NCI-H1105 treated with DMSO at 0.1 percent for 48 hours (cell line): ENCODE measurements around the gene PON1.

Source experiments
- DNase-seq: peaks from one replicate; lab custom pipeline; 2025; lab: John Stamatoyannopoulos, UW

The PON1 gene

DNA sequence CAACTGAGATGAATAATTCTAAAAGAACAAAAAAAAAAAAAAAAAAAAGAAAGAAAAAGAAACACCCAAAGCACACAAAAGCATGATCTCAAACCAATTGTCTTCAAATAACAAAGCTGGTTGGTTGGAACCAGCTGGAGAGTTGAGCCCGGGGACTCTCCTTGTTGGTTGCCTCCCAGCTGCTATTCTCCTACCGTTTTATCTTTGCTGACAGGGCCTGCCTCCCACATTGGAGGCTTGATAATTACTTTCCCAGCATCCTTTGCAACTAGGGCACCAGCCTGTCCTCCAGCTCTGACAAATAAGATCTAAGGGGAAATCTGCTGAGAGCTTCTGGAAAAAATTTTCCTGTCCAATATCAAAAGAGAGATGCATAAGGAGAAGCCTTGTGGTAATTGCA, 6.8 kb downstream of the PON1 start:
- DNase-seq, result no peak

DNA sequence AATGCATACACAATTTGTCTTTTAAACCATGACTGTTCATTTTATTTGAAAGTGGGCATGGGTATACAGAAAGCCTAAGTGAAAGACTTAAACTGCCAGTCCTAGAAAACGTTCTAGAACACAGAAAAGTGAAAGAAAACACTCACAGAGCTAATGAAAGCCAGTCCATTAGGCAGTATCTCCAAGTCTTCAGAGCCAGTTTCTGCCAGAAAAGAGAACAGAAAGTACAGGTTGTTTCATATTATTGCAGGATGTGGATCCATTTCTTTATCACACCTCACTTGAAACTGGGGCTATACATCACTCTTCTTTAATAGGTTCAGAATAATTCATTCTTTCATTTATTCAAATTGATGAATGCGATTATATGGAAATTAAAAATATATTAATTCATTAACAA, 7.7 kb downstream of the PON1 start:
- no peak for DNase-seq

DNA sequence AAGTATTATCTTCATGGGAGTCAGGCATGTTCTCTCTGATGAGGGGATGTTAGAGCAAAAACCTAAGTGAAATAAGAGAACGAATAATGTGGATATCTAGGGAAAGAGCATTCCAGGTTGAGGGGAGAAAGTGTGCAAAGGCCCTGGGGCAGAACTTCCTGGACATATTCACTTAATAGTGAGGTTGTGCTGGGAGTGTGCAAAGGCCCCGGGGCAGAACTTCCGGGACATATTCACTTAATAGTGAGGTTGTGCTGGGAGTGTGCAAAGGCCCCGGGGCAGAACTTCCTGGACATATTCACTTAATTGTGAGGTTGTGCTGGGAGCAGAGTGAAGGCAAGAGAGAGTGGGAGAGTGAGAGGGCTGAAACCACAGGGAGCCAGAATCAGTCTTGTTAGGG, 11.8 kb downstream of the PON1 start:
- no peak for DNase-seq

- no peak for DNase-seq
These were observed 12.9 kb downstream of the PON1 start for GRCh38 chr7:95311389-95311788.

DNA sequence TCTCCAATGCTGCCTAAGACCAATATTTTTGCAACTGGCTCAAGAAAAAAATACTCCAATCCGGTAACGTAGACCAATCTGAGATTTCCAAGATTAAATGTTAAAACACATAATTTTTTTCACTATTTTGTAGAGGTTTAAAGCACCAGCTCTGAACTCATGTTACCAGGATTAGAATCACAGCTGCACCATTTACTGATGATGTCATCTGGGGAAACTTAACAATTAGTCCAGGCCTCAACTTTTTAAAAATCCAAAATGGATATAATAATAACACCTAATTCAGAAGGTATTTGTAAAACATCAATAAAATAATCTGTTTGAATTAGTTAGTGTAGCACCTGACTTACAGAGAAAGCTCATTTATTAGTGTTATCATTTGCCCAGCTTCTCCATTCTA, 14.4 kb downstream of the PON1 start:
- no peak for DNase-seq

- no peak for DNase-seq
These were observed 19.3 kb downstream of the PON1 start for GRCh38 chr7:95304990-95305389.

DNA sequence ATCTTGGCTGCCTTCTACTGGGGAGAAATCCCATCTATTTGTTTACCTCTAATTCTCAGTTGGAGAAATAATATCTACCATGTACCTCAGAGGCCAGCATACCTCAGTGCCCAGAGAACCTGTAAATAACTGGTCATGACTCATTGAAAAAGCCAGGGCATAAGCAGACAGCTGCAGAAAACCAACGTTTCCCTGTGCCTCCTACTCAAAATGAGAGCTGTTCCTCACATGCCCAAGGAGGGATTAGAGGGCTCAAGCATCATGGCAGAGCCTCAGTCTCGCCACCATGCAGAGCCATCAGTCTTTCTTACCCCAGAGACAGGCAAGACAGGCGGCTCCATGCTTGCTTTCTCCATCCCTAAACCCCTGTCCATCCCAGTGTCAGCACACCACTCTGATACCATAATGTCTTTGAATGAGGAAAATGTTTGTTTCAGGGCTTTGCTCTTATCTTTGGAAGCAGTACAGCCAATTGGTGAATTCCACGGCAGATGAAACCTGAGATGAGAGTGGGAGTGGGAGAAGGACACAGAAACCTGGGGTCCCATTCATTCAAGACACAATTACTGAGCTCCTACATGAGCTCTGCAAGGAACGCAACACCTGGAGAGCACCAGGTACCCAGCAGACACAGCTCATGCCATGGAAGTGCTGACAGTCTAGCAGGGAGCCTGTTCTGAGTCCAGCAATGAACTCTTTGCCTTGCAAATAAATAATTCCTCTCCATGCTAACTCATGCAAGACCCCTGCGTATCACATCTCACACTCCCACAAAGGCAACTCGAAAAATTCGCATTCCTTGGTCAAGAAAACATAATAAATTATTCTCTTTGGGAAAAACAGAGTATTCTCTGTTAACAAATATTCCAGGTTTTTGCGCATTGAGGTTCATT, 21.1 kb downstream of the PON1 start:
- DNase-seq, result no peak

DNA sequence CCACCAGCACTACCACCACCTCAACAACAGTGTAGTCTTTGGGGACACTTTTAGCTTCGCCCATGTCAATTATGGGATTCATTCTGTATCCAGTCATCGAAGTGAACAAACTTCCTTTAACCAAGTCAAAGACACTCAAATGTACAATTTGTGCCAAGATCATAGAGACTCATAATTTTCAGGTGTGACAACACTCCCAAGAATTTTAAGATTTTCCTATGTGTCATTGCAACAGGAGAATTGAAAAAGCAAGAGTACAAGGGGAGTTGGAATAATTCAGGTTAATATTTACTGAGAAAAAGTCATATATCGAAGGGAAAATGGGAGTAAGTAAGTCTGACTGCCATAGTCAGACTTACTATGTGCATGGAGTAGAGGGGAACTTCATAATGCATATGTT, 26.2 kb downstream of the PON1 start:
- no peak for DNase-seq

- DNase-seq, result no peak
These were observed 27.3 kb downstream of the PON1 start for GRCh38 chr7:95297041-95297440.

DNA sequence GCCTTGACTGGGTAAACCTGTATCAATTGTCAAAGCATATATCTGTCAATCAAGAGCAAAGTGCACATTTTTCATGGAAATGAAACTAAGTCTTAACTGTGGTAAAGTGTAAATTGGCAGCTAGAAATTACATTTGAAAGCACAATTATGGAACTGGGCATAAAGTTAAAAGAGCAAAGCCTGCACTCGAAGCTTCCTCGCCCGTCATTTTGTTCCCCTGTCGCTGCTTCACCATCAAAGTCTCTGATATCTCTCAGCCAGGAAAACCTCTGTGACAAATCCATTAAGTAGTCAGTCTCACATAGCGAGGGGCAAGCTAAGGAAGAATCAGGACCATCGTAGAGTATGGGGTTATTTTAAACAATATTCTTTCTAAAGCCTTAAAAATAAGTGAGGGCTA, 27.9 kb downstream of the PON1 start:
- no peak for DNase-seq

- no peak for DNase-seq
These were observed 28.9 kb downstream of the PON1 start for GRCh38 chr7:95295397-95295796.

- no peak for DNase-seq
These were observed 34.0 kb downstream of the PON1 start for GRCh38 chr7:95290166-95290830.

- DNase-seq, result no peak
These were observed 38.2 kb downstream of the PON1 start for GRCh38 chr7:95286096-95286495.

- no peak for DNase-seq
These were observed 44.9 kb downstream of the PON1 start for GRCh38 chr7:95279417-95279816.

DNA sequence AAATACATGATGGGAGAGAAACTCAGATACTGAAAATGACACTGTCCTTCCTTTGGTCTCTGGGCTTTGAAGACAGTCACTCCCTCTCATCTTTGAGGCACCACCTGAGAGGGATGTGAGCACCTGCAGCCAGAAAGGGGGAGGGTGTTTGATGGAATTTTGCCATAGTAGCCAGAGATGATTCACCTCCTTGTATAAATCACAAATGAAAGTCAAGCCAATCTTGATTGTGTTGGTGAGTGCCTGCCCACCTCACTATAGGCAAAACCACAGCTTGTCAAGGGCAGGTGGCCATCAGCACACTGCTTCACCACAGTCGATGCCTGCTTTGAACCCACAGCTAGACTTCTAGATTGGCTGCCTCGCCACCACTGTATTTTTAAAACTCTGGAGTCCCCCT, 48.2 kb downstream of the PON1 start:
- no peak for DNase-seq

DNA sequence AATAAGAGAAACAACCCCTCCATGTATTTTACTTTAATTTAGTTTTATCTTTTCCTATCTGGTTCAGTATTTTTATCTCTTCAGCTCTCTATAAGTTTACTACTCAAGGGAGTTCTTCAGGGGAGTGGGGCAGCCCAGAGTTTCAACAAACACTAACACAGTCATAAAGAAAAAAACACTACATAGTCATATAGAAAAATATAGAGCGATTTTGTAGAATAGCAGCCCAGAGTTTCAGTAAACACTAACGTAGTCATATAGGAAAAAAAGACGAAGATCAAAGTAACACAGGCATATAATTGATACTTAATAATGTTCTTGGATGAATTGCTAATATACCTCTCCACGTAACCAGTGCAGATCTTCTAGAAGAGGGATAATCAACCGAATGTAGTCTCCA, 54.7 kb downstream of the PON1 start:
- no peak for DNase-seq

DNA sequence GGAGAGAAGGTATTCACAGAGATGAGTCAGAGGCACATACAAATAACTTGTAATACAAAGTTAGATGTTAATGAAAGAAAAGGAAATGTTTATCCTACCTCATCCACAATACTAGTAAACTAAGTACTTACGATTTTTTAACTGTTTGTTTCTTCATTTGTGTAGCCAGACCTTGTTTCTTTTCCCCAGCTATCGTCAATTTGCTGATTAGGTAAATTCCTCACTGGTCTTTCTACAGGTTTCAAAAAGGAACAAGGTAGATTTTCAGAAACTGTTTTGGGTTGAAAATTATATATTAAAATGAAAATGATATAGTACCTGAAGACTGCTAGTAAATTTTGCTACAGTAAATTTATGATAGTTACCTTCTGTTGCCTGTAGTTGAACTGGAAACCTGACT, 56.6 kb downstream of the PON1 start:
- DNase-seq, result no peak

DNA sequence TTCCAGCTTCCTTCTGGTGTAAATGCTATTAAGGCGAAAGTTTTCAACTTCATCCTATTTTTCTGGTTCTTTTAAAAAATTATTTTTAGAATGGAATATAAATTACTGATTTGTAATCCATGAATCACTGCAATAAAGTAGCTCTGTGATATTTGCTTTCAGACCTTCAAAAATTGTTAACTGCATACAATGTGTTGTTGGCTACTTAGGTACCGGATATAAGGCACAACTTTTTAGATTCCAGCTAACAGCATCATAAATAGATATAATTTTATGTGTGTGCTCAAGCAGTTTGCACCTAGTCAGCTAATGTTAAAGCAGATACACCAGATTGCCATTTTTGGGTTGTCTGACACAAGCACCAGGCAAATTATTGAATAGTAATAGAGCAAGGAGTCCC, 58.7 kb downstream of the PON1 start:
- no peak for DNase-seq

DNA sequence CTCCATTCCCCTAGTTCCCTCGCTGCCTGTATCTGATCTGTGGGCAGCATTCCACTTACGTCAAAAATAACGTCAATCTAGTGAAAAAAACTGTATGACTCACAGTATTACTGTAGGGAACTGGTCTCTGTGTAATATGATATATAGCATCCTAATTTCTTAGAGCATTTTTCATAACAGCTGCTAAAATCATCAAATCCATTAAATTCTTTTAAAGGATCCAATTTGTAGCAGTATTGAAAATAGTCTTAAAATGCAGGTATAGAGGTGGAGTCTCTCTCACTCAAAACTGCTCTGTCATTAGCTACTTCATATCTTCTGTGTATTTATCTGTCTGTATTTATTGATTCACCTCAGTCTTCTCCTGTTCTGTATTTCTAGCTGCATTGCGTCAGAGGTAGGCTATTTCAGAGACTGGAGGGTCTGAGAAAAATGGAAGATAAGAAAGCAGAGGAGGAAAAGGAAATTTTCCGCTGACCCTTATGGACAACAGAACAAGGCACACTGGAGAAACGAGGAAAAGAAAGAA, 59.9 kb downstream of the PON1 start:
- no peak for DNase-seq

DNA sequence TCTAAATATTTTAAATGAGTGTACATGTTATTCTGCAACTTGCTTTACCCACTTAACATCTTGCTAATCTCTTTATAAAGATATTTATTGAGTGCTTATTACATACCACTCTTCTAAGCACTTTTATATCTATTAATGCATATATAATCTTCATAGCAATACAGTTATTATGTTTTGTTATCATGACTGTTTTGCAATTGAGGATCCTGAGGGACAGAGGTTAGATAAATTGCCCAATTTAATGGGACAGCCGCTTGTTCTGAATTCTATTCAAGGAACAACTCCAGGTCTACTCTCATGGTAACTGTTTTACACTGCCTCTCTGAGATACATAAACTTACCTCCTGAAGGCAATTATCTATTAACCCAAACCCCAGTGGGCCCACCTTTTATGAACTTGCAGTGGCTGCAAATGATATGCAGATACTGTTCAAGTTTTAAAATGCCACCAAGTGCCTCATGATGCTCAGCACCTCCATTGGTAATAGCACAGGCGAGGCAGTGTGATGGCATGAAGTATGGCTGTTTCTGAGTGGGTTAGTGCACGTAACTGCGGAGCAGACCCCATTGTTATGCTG, 60.5 kb downstream of the PON1 start:
- DNase-seq, result no peak

- no peak for DNase-seq
These were observed 61.5 kb downstream of the PON1 start for GRCh38 chr7:95262875-95263274.

DNA sequence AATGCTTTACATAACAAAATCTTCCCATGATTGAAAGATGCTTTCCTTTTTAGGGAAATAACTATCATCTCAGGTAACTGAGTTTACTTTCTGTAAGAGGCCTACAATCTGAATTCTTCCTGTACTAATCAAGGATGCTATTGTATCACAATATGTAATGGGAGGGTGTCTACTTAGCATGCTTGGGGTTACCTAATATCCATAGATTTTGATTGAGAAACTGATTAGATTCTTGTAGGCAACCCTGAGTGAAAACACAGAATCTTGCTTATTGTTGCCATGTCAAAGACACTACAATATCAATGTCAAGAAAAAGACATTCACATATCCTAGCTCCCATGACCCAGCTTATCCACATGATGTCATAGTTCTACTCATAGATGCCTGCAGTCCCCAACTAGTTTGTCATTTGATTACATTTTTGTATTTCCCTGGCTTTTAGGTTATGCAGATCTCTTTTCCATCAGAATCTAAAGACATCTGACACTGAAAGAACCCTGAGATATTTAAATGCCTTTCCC, 62.4 kb downstream of the PON1 start:
- no peak for DNase-seq

- DNase-seq, result no peak
These were observed 68.6 kb downstream of the PON1 start for GRCh38 chr7:95255691-95256090.
